SKM-1 treated with dmso at 0.1 percent for 144 hours (cell line): ENCODE data around the gene ATP9B.

ENCODE experiments used
- DNase-seq: peaks from one replicate; lab custom pipeline; 2025; ENCODE audit not compliant: unreplicated experiment; lab: John Stamatoyannopoulos, UW

The ATP9B gene

GRCh38 chr18:79394534-79395307 lies 325.5 kb downstream of the ATP9B start:
- no peak for DNase-seq

GRCh38 chr18:79395308-79395640 lies 326.1 kb downstream of the ATP9B start:
- no peak for DNase-seq

- no peak for DNase-seq
Measured at GRCh38 chr18:79395761-79396404, 326.7 kb downstream of the ATP9B start, which contains the start of gene NFATC1. Gene NFATC1 (plus strand): TSS chr18:79395930. CDS start chr18:79396225, 295 bp downstream.

GRCh38 chr18:79396431-79397246 lies 327.4 kb downstream of the ATP9B start:
- DNase-seq = no peak

GRCh38 chr18:79397247-79397829 lies 328.1 kb downstream of the ATP9B start:
- DNase-seq = no peak

- no peak for DNase-seq
Measured at GRCh38 chr18:79397830-79398761, 328.9 kb downstream of the ATP9B start.

- no peak for DNase-seq
Measured at GRCh38 chr18:79399275-79400081, 330.3 kb downstream of the ATP9B start.

GRCh38 chr18:79400091-79400590 lies 330.9 kb downstream of the ATP9B start:
- DNase-seq = no peak

- DNase-seq = no peak
Measured at GRCh38 chr18:79400591-79401381, 331.6 kb downstream of the ATP9B start.

GRCh38 chr18:79401494-79402208 lies 332.5 kb downstream of the ATP9B start:
- DNase-seq = no peak

- no peak for DNase-seq
Measured at GRCh38 chr18:79402209-79402576, 333.0 kb downstream of the ATP9B start.

GRCh38 chr18:79402977-79403722 lies 334.0 kb downstream of the ATP9B start:
- no peak for DNase-seq

- no peak for DNase-seq
Measured at GRCh38 chr18:79403723-79404566, 334.8 kb downstream of the ATP9B start.

GRCh38 chr18:79404567-79404910 lies 335.3 kb downstream of the ATP9B start:
- DNase-seq = no peak

- DNase-seq = no peak
Measured at GRCh38 chr18:79405019-79405780, 336.0 kb downstream of the ATP9B start.
